Neural cell (in vitro differentiated cells): ENCODE results near the gene BMPR1B.

Source experiments
- CTCF ChIP-seq: fragments of 450-650 bp; IDR thresholded peaks from 2 replicates; pipeline ENCODE4 v1.5.1; 2014; ENCODE audit warnings: antibody characterized with exemption, mild to moderate bottlenecking, moderate library complexity; ENCODE audit not compliant: poor library complexity, severe bottlenecking
- EP300 ChIP-seq: fragments of 450-650 bp; conservative IDR thresholded peaks from 2 replicates; pipeline ENCODE4 v1.6.1; 2014; ENCODE audit warnings: antibody characterized with exemption, mild to moderate bottlenecking, moderate library complexity; ENCODE audit not compliant: poor library complexity, severe bottlenecking
- EZH2 ChIP-seq: fragments of 200-600, 300-800 bp; shearing (Covaris generic), sonication (generic); IDR thresholded peaks from 2 replicates; pipeline ENCODE4 v1.6.1; 2014; ENCODE audit warnings: antibody characterized with exemption, low read length, borderline replicate concordance, mild to moderate bottlenecking; ENCODE audit not compliant: insufficient read depth, poor library complexity, severe bottlenecking
- MXI1 ChIP-seq: fragments of 450-650 bp; conservative IDR thresholded peaks from 2 replicates; pipeline ENCODE4 v1.6.1; 2014; ENCODE audit warnings: antibody characterized with exemption, mild to moderate bottlenecking; ENCODE audit not compliant: poor library complexity, severe bottlenecking
- POLR2AphosphoS5 ChIP-seq: IDR thresholded peaks from 2 replicates; pipeline ENCODE4 v1.6.1; 2012

- no peak for TF ChIP-seq CTCF
- no peak for TF ChIP-seq POLR2AphosphoS5
- TF ChIP-seq EP300: no peak
- TF ChIP-seq MXI1: no peak
- no peak for TF ChIP-seq EZH2
Measured at GRCh38 chr4:95102162-95102790, 344.5 kb downstream of the BMPR1B start.
